DND-41 (cell line): Measurements from ENCODE around the gene SPEG.

Source experiments
- CTCF ChIP-seq: IDR thresholded peaks from 2 replicates; pipeline ENCODE4 v1.5.1; 2012; ENCODE audit warnings: borderline replicate concordance, low read length, moderate library complexity, mild to moderate bottlenecking; ENCODE audit not compliant: poor library complexity, severe bottlenecking; ENCODE audit errors: extremely low read depth
- EZH2 ChIP-seq: IDR thresholded peaks from 3 replicates; pipeline ENCODE4 v1.6.1; 2012; ENCODE audit warnings: borderline replicate concordance, low read depth, mild to moderate bottlenecking, moderate library complexity, low read length, inconsistent platforms; ENCODE audit not compliant: severe bottlenecking

DNA sequence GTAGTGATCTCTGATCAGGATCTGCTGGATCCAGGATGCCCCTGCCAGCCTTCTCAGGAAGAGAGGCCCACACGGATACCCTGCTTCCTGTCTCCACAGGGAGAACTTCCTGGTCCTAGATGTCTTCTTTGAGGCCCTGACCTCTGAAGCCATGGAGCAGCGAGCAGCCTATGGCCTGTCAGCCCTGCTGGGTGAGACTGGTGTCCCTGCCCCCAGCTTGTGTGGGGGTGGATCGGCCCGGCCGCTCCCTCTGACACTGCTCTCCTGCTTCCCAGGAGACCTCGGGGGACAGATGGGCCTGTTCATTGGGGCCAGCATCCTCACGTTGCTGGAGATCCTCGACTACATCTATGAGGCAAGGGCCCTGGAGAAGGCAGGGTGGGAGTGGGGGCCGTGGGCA lies 102.3 kb downstream of the SPEG start:
- no peak for TF ChIP-seq EZH2
- no peak for TF ChIP-seq CTCF
